HUES48 (cell line): ENCODE results near the gene COL8A1.

Experiments used
- H3K27ac ChIP-seq: one replicate; pipeline ENCODE4 v1.7.0; 2013; ENCODE audit warnings: low read depth, low read length, inconsistent platforms
- H3K27me3 ChIP-seq: 2 replicates; pipeline ENCODE4 v1.6.1; 2013; ENCODE audit warnings: mild to moderate bottlenecking, low read length; ENCODE audit not compliant: control insufficient read depth, insufficient read depth
- H3K36me3 ChIP-seq: 2 replicates; pipeline ENCODE4 v1.6.1; 2013; ENCODE audit warnings: low read length; ENCODE audit not compliant: control insufficient read depth, insufficient read depth
- H3K4me1 ChIP-seq: 2 replicates; pipeline ENCODE4 v1.6.1; 2013; ENCODE audit warnings: mild to moderate bottlenecking, low read length; ENCODE audit not compliant: control insufficient read depth, insufficient read depth
- H3K4me3 ChIP-seq: 2 replicates; pipeline ENCODE4 v1.5.1; 2013; ENCODE audit warnings: mild to moderate bottlenecking, low read depth, low read length
- H3K9ac ChIP-seq: 2 replicates; pipeline ENCODE4 v1.6.1; 2013; ENCODE audit warnings: mild to moderate bottlenecking, low read depth, low read length, moderate library complexity
- H3K9me3 ChIP-seq: 2 replicates; pipeline ENCODE4 v1.6.1; 2013; ENCODE audit warnings: low read length; ENCODE audit not compliant: control insufficient read depth, insufficient read depth

The COL8A1 gene

GRCh38 chr3:99690761-99691369 lies 52.5 kb downstream of the COL8A1 start:
- Histone ChIP-seq H3K27ac (no peak overlapping the region), H3K9me3 (no peaks in the 10 kb centered on the region), H3K27me3 (no peaks in the 10 kb centered on the region), H3K9ac (no peak overlapping the region), H3K4me1 (no peaks in the 10 kb centered on the region), H3K4me3 (no peak overlapping the region), H3K36me3 (no peaks in the 10 kb centered on the region)

- no peaks in the 10 kb centered on the region for H3K27me3 ChIP-seq
- H3K4me1 ChIP-seq = no peaks in the 10 kb centered on the region
- H3K36me3 ChIP-seq = no peaks in the 10 kb centered on the region
- H3K9me3 ChIP-seq = no peaks in the 10 kb centered on the region
- H3K27ac ChIP-seq = no peak overlapping the region
- H3K4me3 ChIP-seq = no peak overlapping the region
- H3K9ac ChIP-seq = no peak overlapping the region
Observed at GRCh38 chr3:99693636-99694035, 55.2 kb downstream of the COL8A1 start.

- H3K9ac ChIP-seq = no peak overlapping the region
- no peaks in the 10 kb centered on the region for H3K36me3 ChIP-seq
- no peak overlapping the region for H3K4me3 ChIP-seq
- no peaks in the 10 kb centered on the region for H3K27me3 ChIP-seq
- no peaks in the 10 kb centered on the region for H3K4me1 ChIP-seq
- no peak overlapping the region for H3K27ac ChIP-seq
- no peaks in the 10 kb centered on the region for H3K9me3 ChIP-seq
Observed at GRCh38 chr3:99696497-99696896, 58.1 kb downstream of the COL8A1 start.

GRCh38 chr3:99697250-99697649 lies 58.9 kb downstream of the COL8A1 start:
- Histone ChIP-seq H3K9ac (no peak overlapping the region), H3K4me3 (no peak overlapping the region), H3K27me3 (no peaks in the 10 kb centered on the region), H3K36me3 (no peaks in the 10 kb centered on the region), H3K27ac (no peak overlapping the region), H3K9me3 (no peaks in the 10 kb centered on the region), H3K4me1 (no peaks in the 10 kb centered on the region)

- no peaks in the 10 kb centered on the region for H3K4me1 ChIP-seq
- no peak overlapping the region for H3K27ac ChIP-seq
- no peaks in the 10 kb centered on the region for H3K9me3 ChIP-seq
- no peaks in the 10 kb centered on the region for H3K27me3 ChIP-seq
- H3K9ac ChIP-seq = no peak overlapping the region
- no peaks in the 10 kb centered on the region for H3K36me3 ChIP-seq
- no peak overlapping the region for H3K4me3 ChIP-seq
Observed at GRCh38 chr3:99698932-99699331, 60.5 kb downstream of the COL8A1 start.

GRCh38 chr3:99699841-99700240 lies 61.4 kb downstream of the COL8A1 start:
- Histone ChIP-seq H3K27me3 (no peaks in the 10 kb centered on the region), H3K9ac (no peak overlapping the region), H3K27ac (no peak overlapping the region), H3K9me3 (no peaks in the 10 kb centered on the region), H3K4me3 (no peak overlapping the region), H3K36me3 (no peaks in the 10 kb centered on the region), H3K4me1 (no peaks in the 10 kb centered on the region)

- H3K36me3 ChIP-seq = no peaks in the 10 kb centered on the region
- no peak overlapping the region for H3K9ac ChIP-seq
- H3K27ac ChIP-seq = no peak overlapping the region
- no peaks in the 10 kb centered on the region for H3K27me3 ChIP-seq
- H3K4me1 ChIP-seq = no peaks in the 10 kb centered on the region
- no peak overlapping the region for H3K4me3 ChIP-seq
- no peaks in the 10 kb centered on the region for H3K9me3 ChIP-seq
Observed at GRCh38 chr3:99700631-99701268, 62.4 kb downstream of the COL8A1 start.

- Histone ChIP-seq H3K9me3 (no peaks in the 10 kb centered on the region), H3K4me1 (no peaks in the 10 kb centered on the region), H3K36me3 (no peaks in the 10 kb centered on the region), H3K27me3 (no peaks in the 10 kb centered on the region), H3K9ac (no peak overlapping the region), H3K4me3 (no peak overlapping the region), H3K27ac (no peak overlapping the region)
Observed at GRCh38 chr3:99702953-99703943, 64.9 kb downstream of the COL8A1 start.

- H3K9me3 ChIP-seq = no peaks in the 10 kb centered on the region
- no peak overlapping the region for H3K4me3 ChIP-seq
- no peak overlapping the region for H3K27ac ChIP-seq
- no peaks in the 10 kb centered on the region for H3K27me3 ChIP-seq
- no peaks in the 10 kb centered on the region for H3K4me1 ChIP-seq
- no peaks in the 10 kb centered on the region for H3K36me3 ChIP-seq
- H3K9ac ChIP-seq = no peak overlapping the region
Observed at GRCh38 chr3:99704417-99704816, 66.0 kb downstream of the COL8A1 start.

GRCh38 chr3:99706410-99706809 lies 68.0 kb downstream of the COL8A1 start:
- Histone ChIP-seq H3K27ac (no peak overlapping the region), H3K9ac (no peak overlapping the region)

More at GRCh38 chr3:99706410-99706809, 68.0 kb downstream of the COL8A1 start:
- Histone ChIP-seq H3K27me3 (no peaks in the 10 kb centered on the region), H3K4me3 (no peak overlapping the region), H3K9me3 (no peaks in the 10 kb centered on the region), H3K4me1 (no peaks in the 10 kb centered on the region), H3K36me3 (no peaks in the 10 kb centered on the region)
